HCT116 (cell line): Measurements from ENCODE around the gene FBXO11. TPM values are rescaled to one million over a fixed set of nuclear protein-coding genes. Genes with fewer than 3 reads are reported as not detected.

Experiments used
- ATAC-seq: fragments of 200-7000 bp; cut with Tn5 transposase; 2 replicates; pipeline ENCODE4 v1.9.1; 2020; ENCODE audit warnings: mild to moderate bottlenecking, moderate library complexity
- BruUV-seq: library from RNA; stranded (reverse); fragments of 400-500 nt; replicated peaks from 2 replicates; lab custom pipeline; 2021; lab: Mats Ljungman, UMichigan
- CTCF ChIA-PET: fragments of 300-600 bp; sonication (Branson Sonifier 250); formaldehyde crosslinking; loops from one replicate; lab custom pipeline; 2021; ENCODE audit warnings: antibody characterized with exemption; lab: Charles Lee
- POLR2A ChIA-PET: fragments of 300-600, 350-600 bp; sonication (Branson Sonifier 250); formaldehyde crosslinking; loops from one replicate; lab custom pipeline; 2021; ENCODE audit warnings: antibody characterized with exemption; lab: Charles Lee
- RAD21 ChIA-PET, 2 experiments: fragments of 300-600 bp; sonication (Branson Sonifier 250); formaldehyde crosslinking; loops; one replicate each; lab custom pipeline; 2023; ENCODE audit warnings: low total read pairs in 2 of 2; ENCODE audit not compliant: uncharacterized antibody in 2 of 2, unreplicated experiment in 2 of 2, low non-redundant PET in 1 of 2; lab: Charles Lee
- DNase-seq: peaks from one replicate; pipeline ENCODE4 v3.0.0-alpha.2; 2010; ENCODE audit warnings: low read depth, low spot score
- H2AFZ ChIP-seq: fragments of 200-600 bp; shearing (Covaris generic), sonication (generic); 2 replicates; pipeline ENCODE4 v1.6.1; 2017; ENCODE audit warnings: low read depth, mixed run types, mixed read lengths, antibody characterized with exemption, low read length; ENCODE audit not compliant: poor library complexity, severe bottlenecking
- H3K27ac ChIP-seq: 2 replicates; pipeline ENCODE4 v1.5.1; 2012; ENCODE audit warnings: low read depth, low read length
- H3K27me3 ChIP-seq: fragments of 200-600 bp; sonication (generic); 2 replicates; pipeline ENCODE4 v1.6.1; 2016; ENCODE audit warnings: mixed run types, low read length, mixed read lengths; ENCODE audit not compliant: insufficient read depth
- H3K36me3 ChIP-seq, 2 experiments: fragments of 200-500 bp in 1 of 2; fragments of 200-600 bp in 1 of 2; sonication (Bioruptor generic) in 1 of 2; sonication (generic) in 1 of 2; 2 replicates each; pipeline versions ENCODE4 v1.5.1 to v1.6.1; 2014 to 2016; ENCODE audit warnings: low read length in 2 of 2, inconsistent platforms in 1 of 2, mixed read lengths in 1 of 2, mixed run types in 1 of 2; ENCODE audit not compliant: insufficient read depth in 2 of 2, control insufficient read depth in 1 of 2
- H3K4me1 ChIP-seq, 2 experiments: fragments of 200-600 bp in 1 of 2; sonication (generic) in 1 of 2; 2 replicates each; pipeline versions ENCODE4 v1.5.1 to v1.6.1; 2012 to 2017; ENCODE audit warnings: low read length in 2 of 2, inconsistent platforms in 1 of 2, mild to moderate bottlenecking in 1 of 2, mixed read lengths in 1 of 2, mixed run types in 1 of 2, moderate library complexity in 1 of 2; ENCODE audit not compliant: insufficient read depth in 2 of 2, control insufficient read depth in 1 of 2
- H3K4me2 ChIP-seq: fragments of 200-600 bp; sonication (generic); 2 replicates; pipeline ENCODE4 v1.6.1; 2017; ENCODE audit warnings: mixed run types, low read length, mixed read lengths
- H3K4me3 ChIP-seq, 2 experiments: fragments of 200-600 bp in 1 of 2; sonication (generic) in 1 of 2; replicated peaks in 1 of 2; 2 replicates each; pipeline ENCODE4 v1.5.1; 2011 to 2016; ENCODE audit warnings: low read length in 2 of 2, control low read depth in 1 of 2, low read depth in 1 of 2, mild to moderate bottlenecking in 1 of 2, mixed read lengths in 1 of 2, mixed run types in 1 of 2
- H3K79me2 ChIP-seq: fragments of 200-600 bp; sonication (generic); 2 replicates; pipeline ENCODE4 v1.6.1; 2017; ENCODE audit warnings: mild to moderate bottlenecking, mixed run types, low read length, moderate library complexity, mixed read lengths; ENCODE audit not compliant: insufficient read depth
- H3K9ac ChIP-seq: fragments of 200-600 bp; sonication (generic); 2 replicates; pipeline ENCODE4 v1.6.1; 2016; ENCODE audit warnings: low read length, mixed read lengths
- H3K9me2 ChIP-seq: fragments of 200-600 bp; sonication (generic), shearing (Covaris generic); 2 replicates; pipeline ENCODE4 v1.6.1; 2017; ENCODE audit warnings: mixed run types, mild to moderate bottlenecking, moderate library complexity; ENCODE audit not compliant: insufficient read depth
- H3K9me3 ChIP-seq, 2 experiments: fragments of 200-500 bp in 1 of 2; fragments of 200-600 bp in 1 of 2; sonication (Bioruptor generic) in 1 of 2; sonication (generic) in 1 of 2; 2 replicates each; pipeline ENCODE4 v1.6.1; 2014 to 2017; ENCODE audit warnings: low read length in 2 of 2, mixed read lengths in 2 of 2, inconsistent platforms in 1 of 2, low read depth in 1 of 2, mild to moderate bottlenecking in 1 of 2, mixed run types in 1 of 2, moderate library complexity in 1 of 2; ENCODE audit not compliant: control insufficient read depth in 1 of 2, insufficient read depth in 1 of 2
- H4K20me1 ChIP-seq: fragments of 200-600 bp; sonication (generic), shearing (Covaris generic); 2 replicates; pipeline ENCODE4 v1.6.1; 2017; ENCODE audit warnings: mixed run types, mild to moderate bottlenecking, moderate library complexity; ENCODE audit not compliant: insufficient read depth
- CBX3 ChIP-seq: IDR thresholded peaks from 2 replicates; pipeline ENCODE4 v1.6.1; 2012; ENCODE audit warnings: low read depth
- CEBPB ChIP-seq: IDR thresholded peaks from 2 replicates; pipeline ENCODE4 v1.6.1; 2012; ENCODE audit warnings: low read depth
- EGR1 ChIP-seq: IDR thresholded peaks from 2 replicates; pipeline ENCODE4 v1.6.1; 2012; ENCODE audit warnings: low read depth
- ELF1 ChIP-seq: IDR thresholded peaks from 2 replicates; pipeline ENCODE4 v1.6.1; 2012; ENCODE audit warnings: low read depth, borderline replicate concordance
- EZH2 ChIP-seq: fragments of 200-600 bp; sonication (generic); IDR thresholded peaks from 2 replicates; pipeline ENCODE4 v1.6.1; 2017; ENCODE audit warnings: antibody characterized with exemption, mixed run types
- EZH2phosphoT487 ChIP-seq: fragments of 200-600 bp; IDR thresholded peaks from 2 replicates; pipeline ENCODE4 v1.6.1; 2018; ENCODE audit warnings: antibody characterized with exemption, borderline replicate concordance
- JUND ChIP-seq: IDR thresholded peaks from 2 replicates; pipeline ENCODE4 v1.6.1; 2012
- POLR2AphosphoS5 ChIP-seq: IDR thresholded peaks from 2 replicates; pipeline ENCODE4 v1.6.1; 2011; ENCODE audit warnings: mild to moderate bottlenecking, low read depth, low read length, moderate library complexity
- RAD21 ChIP-seq: IDR thresholded peaks from 2 replicates; pipeline ENCODE4 v1.6.1; 2012; ENCODE audit warnings: low read depth, mild to moderate bottlenecking
- SIN3A ChIP-seq: IDR thresholded peaks from 2 replicates; pipeline ENCODE4 v1.6.1; 2012; ENCODE audit warnings: low read depth
- SP1 ChIP-seq: IDR thresholded peaks from 2 replicates; pipeline ENCODE4 v1.6.1; 2012; ENCODE audit warnings: low read depth
- SRF ChIP-seq: IDR thresholded peaks from 2 replicates; pipeline ENCODE4 v1.6.1; 2012; ENCODE audit warnings: low read depth
- ZNF274 ChIP-seq: fragments of 200-500 bp; sonication (Bioruptor generic); IDR thresholded peaks from 2 replicates; pipeline ENCODE4 v1.6.1; 2014; ENCODE audit warnings: mild to moderate bottlenecking, low read depth, low read length, inconsistent platforms
- intact Hi-C: fragments of 100-400 bp; cut with micrococcal nuclease; formaldehyde crosslinking; loops from 2 replicates; pipeline ENCODE4 v1.10.0; 2022
- total RNA-seq: library from RNA; stranded (reverse); gene quantifications from one replicate; pipeline ENCODE4 v1.2.1, GENCODE V29; 2021; ENCODE audit not compliant: unreplicated experiment
- TF ChIP-seq, protein P1 (sequence below): IDR thresholded peaks from 2 replicates; pipeline ENCODE4 v1.6.1; 2011; ENCODE audit warnings: mild to moderate bottlenecking, low read length, moderate library complexity; ENCODE audit not compliant: insufficient replicate concordance; ENCODE audit errors: extremely low read depth
- TF ChIP-seq, protein P2 (sequence below): IDR thresholded peaks from 2 replicates; pipeline ENCODE4 v1.6.1; 2012
- TF ChIP-seq, protein P3 (sequence below): IDR thresholded peaks from 2 replicates; pipeline ENCODE4 v1.6.1; 2012

The FBXO11 gene
- total RNA-seq, 1 experiment from 2014 or later: 60.2 TPM

DNA sequence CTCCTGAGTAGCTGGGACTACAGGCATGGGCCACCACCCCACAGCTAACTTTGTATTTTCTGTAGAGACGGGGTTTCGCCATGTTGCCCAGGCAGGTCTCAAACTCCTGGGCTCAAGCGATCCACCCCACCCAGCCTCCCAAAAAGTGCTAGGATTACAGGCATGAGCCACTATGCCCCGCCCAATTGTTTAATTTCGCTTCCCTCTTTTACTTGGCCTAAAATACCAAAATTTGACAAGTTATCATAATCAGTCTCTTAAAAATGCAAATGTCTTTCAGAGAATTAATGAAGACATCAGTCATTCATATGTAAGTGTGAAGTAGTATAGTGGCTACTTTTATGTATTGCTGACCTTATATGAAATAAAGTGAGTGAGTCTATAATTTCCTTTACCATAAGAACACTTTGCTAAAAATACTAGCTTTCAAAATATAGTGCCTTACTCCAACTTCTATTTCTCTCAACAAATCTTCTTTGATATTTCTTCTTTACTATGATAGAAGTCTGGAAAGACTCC lies 9.8 kb downstream of the FBXO11 start:
- TF ChIP-seq RAD21 (no peak), SIN3A (no peak), ELF1 (no peak)
- Histone ChIP-seq H3K27ac (no peak overlapping the region), H3K9ac (no peak overlapping the region), H4K20me1 (peaks cover 14% of the 10 kb centered on the region; the same call in 1 of the 2 replicates), H3K27me3 (no peaks in the 10 kb centered on the region), H3K9me3 (no peaks in the 10 kb centered on the region), H3K4me2 (no peak overlapping the region), H3K79me2 (peaks cover 99% of the 10 kb centered on the region), H3K4me3 (no peak overlapping the region), H2AFZ (no peak overlapping the region), H3K4me1 (no peaks in the 10 kb centered on the region; a peak in 1 of 4 replicates), H3K9me2 (no peaks in the 10 kb centered on the region), H3K36me3 (no peaks in the 10 kb centered on the region)
- DNase-seq (no peak), ATAC-seq (no peak)
- ChIA-PET CTCF (interaction anchor here (0.7 kb wide), 1 partner anchor 10 kb away, joined by 3 read pairs; the partner anchor contains the start of gene FBXO11), POLR2A (no interaction called here), RAD21 (no interaction called here)
- no TSS peak for BruUV-seq
- intact Hi-C loops: no loop called here

DNA sequence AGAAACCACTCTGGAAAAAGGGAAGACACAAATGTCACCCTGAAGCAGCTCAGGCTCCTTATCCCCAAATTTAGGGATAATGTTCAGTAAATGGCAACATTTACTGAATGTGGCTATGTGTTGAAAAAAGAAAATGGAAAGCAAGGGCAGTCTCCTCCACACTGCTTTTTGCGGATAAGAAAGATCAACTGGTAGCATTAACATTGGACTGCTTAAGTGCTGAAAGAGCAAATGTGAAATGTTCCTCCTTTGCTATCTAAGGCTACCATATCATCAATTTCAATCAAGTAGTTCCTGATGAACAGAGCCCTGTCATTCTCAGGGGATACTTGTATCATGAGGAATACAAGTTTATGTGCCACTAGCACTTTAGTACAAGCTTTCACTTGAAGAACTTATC lies 12.5 kb downstream of the FBXO11 start:
- H3K79me2 ChIP-seq: peaks cover 99% of the 10 kb centered on the region
- H3K4me2 ChIP-seq: no peak overlapping the region
- H2AFZ ChIP-seq: no peak overlapping the region
- H3K27ac ChIP-seq: no peak overlapping the region
- H3K36me3 ChIP-seq: 0 out of 4 replicates have a peak, but pooled peaks cover 0 to 3% of the 10 kb centered on the region in 2 experiments
- DNase-seq (no peak), ATAC-seq (no peak)
- no peaks in the 10 kb centered on the region for H3K9me3 ChIP-seq
- intact Hi-C loops: no loop called here
- POLR2A ChIA-PET: no interaction called here
- H3K9ac ChIP-seq: no peak overlapping the region
- H4K20me1 ChIP-seq: peaks cover 14% of the 10 kb centered on the region; the same call in 1 of the 2 replicates
- no peaks in the 10 kb centered on the region for H3K4me1 ChIP-seq
- CTCF ChIA-PET: no interaction called here
- RAD21 ChIA-PET: no interaction called here
- H3K4me3 ChIP-seq: no peak overlapping the region
- H3K9me2 ChIP-seq: no peaks in the 10 kb centered on the region
- BruUV-seq: no TSS peak
- no peaks in the 10 kb centered on the region for H3K27me3 ChIP-seq
- no peak for TF ChIP-seq CBX3
- TF ChIP-seq, protein P1, sequence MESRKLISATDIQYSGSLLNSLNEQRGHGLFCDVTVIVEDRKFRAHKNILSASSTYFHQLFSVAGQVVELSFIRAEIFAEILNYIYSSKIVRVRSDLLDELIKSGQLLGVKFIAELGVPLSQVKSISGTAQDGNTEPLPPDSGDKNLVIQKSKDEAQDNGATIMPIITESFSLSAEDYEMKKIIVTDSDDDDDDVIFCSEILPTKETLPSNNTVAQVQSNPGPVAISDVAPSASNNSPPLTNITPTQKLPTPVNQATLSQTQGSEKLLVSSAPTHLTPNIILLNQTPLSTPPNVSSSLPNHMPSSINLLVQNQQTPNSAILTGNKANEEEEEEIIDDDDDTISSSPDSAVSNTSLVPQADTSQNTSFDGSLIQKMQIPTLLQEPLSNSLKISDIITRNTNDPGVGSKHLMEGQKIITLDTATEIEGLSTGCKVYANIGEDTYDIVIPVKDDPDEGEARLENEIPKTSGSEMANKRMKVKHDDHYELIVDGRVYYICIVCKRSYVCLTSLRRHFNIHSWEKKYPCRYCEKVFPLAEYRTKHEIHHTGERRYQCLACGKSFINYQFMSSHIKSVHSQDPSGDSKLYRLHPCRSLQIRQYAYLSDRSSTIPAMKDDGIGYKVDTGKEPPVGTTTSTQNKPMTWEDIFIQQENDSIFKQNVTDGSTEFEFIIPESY: no peak
- TF ChIP-seq, protein P2, sequence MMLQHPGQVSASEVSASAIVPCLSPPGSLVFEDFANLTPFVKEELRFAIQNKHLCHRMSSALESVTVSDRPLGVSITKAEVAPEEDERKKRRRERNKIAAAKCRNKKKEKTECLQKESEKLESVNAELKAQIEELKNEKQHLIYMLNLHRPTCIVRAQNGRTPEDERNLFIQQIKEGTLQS: no peak
- TF ChIP-seq, protein P3, sequence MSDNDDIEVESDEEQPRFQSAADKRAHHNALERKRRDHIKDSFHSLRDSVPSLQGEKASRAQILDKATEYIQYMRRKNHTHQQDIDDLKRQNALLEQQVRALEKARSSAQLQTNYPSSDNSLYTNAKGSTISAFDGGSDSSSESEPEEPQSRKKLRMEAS: no peak
- TF ChIP-seq POLR2AphosphoS5: no peak
- no peak for TF ChIP-seq EGR1
- no peak for TF ChIP-seq ELF1
- no peak for TF ChIP-seq EZH2phosphoT487
- TF ChIP-seq SP1: no peak
- no peak for TF ChIP-seq EZH2
- no peak for TF ChIP-seq ZNF274
- TF ChIP-seq CEBPB: no peak
- TF ChIP-seq SRF: no peak
- no peak for TF ChIP-seq RAD21
- TF ChIP-seq JUND: no peak
- TF ChIP-seq SIN3A: no peak
